ENCODE measurements around the gene NCOA7.

DNA sequence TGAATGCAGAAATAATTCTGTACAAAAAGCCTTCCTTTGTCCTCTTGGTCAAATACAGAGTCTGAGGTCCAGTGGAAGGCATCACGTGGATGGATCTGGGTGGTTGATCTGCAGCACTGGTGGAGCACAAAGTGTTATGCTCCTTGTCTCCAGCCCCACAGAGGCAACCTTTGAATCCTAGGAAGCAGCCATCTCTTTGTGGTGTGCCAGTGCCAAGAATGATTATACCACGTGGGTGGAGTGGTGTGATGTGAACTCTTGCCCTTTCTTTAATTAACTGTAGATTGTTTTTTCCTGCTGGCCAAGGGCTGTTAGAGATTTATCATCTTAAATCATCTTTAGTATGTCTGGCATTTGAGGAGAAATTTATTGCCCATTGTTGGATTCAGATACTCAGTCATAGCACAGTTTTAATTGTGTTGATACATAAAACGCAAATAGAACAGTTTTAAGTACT is 31.1 kb downstream of the NCOA7 start:
- TF ChIP-seq POLR2A (IDR thresholded peaks at IDR 0.05) = no peak
- TF ChIP-seq, protein P1, sequence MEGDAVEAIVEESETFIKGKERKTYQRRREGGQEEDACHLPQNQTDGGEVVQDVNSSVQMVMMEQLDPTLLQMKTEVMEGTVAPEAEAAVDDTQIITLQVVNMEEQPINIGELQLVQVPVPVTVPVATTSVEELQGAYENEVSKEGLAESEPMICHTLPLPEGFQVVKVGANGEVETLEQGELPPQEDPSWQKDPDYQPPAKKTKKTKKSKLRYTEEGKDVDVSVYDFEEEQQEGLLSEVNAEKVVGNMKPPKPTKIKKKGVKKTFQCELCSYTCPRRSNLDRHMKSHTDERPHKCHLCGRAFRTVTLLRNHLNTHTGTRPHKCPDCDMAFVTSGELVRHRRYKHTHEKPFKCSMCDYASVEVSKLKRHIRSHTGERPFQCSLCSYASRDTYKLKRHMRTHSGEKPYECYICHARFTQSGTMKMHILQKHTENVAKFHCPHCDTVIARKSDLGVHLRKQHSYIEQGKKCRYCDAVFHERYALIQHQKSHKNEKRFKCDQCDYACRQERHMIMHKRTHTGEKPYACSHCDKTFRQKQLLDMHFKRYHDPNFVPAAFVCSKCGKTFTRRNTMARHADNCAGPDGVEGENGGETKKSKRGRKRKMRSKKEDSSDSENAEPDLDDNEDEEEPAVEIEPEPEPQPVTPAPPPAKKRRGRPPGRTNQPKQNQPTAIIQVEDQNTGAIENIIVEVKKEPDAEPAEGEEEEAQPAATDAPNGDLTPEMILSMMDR (IDR thresholded peaks at IDR 0.05) = no peak
